SK-N-SH (cell line): ENCODE measurements around the gene ALDOB. TPM values are rescaled to one million over a fixed set of nuclear protein-coding genes. Genes with fewer than 3 reads are reported as not detected.

Experiments used
- CTCF ChIA-PET: fragments of 300-600, 350-600 bp; formaldehyde crosslinking; extraction: SDS; loops from one replicate; lab custom pipeline; 2021; lab: Yijun Ruan, JAX
- POLR2A ChIA-PET: fragments of 350-600 bp; sonication (Branson Sonifier 250); formaldehyde crosslinking; extraction: SDS; loops from one replicate; lab custom pipeline; 2020; ENCODE audit warnings: antibody characterized with exemption, inconsistent platforms; lab: Yijun Ruan, JAX
- DNase-seq: peaks from one replicate; pipeline ENCODE4 v3.0.0; 2012
- H2AFZ ChIP-seq: fragments of 200-600 bp; sonication (generic); 2 replicates; pipeline ENCODE4 v1.8.1; 2016; ENCODE audit warnings: antibody characterized with exemption, mild to moderate bottlenecking, low read depth
- H3F3A ChIP-seq: fragments of 200-600 bp; sonication (generic); replicated peaks from 2 replicates; pipeline ENCODE3; 2016; ENCODE audit warnings: antibody characterized with exemption, mild to moderate bottlenecking; ENCODE audit not compliant: insufficient read depth
- H3K27ac ChIP-seq, 2 experiments: fragments of 200-500 bp in 1 of 2; fragments of 200-600 bp in 1 of 2; sonication (Bioruptor generic) in 1 of 2; sonication (generic), shearing (Covaris generic) in 1 of 2; 2 replicates each; pipeline versions ENCODE4 v1.5.1 to v1.6.1; 2014 to 2016; ENCODE audit warnings: low read depth in 2 of 2, inconsistent platforms in 1 of 2, low read length in 1 of 2, mild to moderate bottlenecking in 1 of 2, mixed read lengths in 1 of 2
- H3K27me3 ChIP-seq: fragments of 200-600 bp; sonication (generic), shearing (Covaris generic); 2 replicates; pipeline ENCODE4 v1.6.1; 2016; ENCODE audit warnings: mixed run types; ENCODE audit not compliant: insufficient read depth
- H3K36me3 ChIP-seq, 2 experiments: fragments of 200-500 bp in 1 of 2; fragments of 200-600 bp in 1 of 2; sonication (Bioruptor generic) in 1 of 2; sonication (generic) in 1 of 2; replicated peaks in 1 of 2; 2 replicates each; pipeline versions ENCODE3 to v1.5.1; 2014 to 2016; ENCODE audit warnings: low read length in 1 of 2, mild to moderate bottlenecking in 1 of 2; ENCODE audit not compliant: insufficient read depth in 2 of 2, control insufficient read depth in 1 of 2
- H3K4me1 ChIP-seq, 2 experiments: fragments of 200-500 bp in 1 of 2; fragments of 200-600 bp in 1 of 2; sonication (Bioruptor generic) in 1 of 2; sonication (generic), shearing (Covaris generic) in 1 of 2; 2 replicates each; pipeline versions ENCODE4 v1.5.1 to v1.6.1; 2014 to 2016; ENCODE audit warnings: low read depth in 1 of 2, low read length in 1 of 2, mixed run types in 1 of 2; ENCODE audit not compliant: insufficient read depth in 2 of 2, control insufficient read depth in 1 of 2
- H3K4me2 ChIP-seq: fragments of 200-600 bp; sonication (generic), shearing (Covaris generic); 2 replicates; pipeline ENCODE4 v1.6.1; 2017; ENCODE audit warnings: mixed run types
- H3K4me3 ChIP-seq, 2 experiments: fragments of 200-500 bp in 1 of 2; fragments of 200-600 bp in 1 of 2; sonication (Bioruptor generic) in 1 of 2; sonication (generic), shearing (Covaris generic) in 1 of 2; 2 replicates each; pipeline versions ENCODE4 v1.5.1 to v1.8.1; 2014 to 2016; ENCODE audit warnings: low read depth in 2 of 2, inconsistent platforms in 1 of 2, low read length in 1 of 2, mild to moderate bottlenecking in 1 of 2, mixed read lengths in 1 of 2, moderate library complexity in 1 of 2
- H3K79me2 ChIP-seq: fragments of 200-600 bp; sonication (generic); 2 replicates; pipeline ENCODE4 v1.8.1; 2017; ENCODE audit warnings: mild to moderate bottlenecking; ENCODE audit not compliant: insufficient read depth
- H3K9ac ChIP-seq: fragments of 200-600 bp; sonication (generic); 2 replicates; pipeline ENCODE4 v1.6.1; 2017; ENCODE audit warnings: mixed run types
- H3K9me2 ChIP-seq: fragments of 200-600 bp; sonication (generic); 2 replicates; pipeline ENCODE4 v1.6.1; 2017; ENCODE audit warnings: mixed run types
- H3K9me3 ChIP-seq: fragments of 200-600 bp; sonication (generic); 2 replicates; pipeline ENCODE4 v1.6.1; 2017; ENCODE audit warnings: mixed run types, mild to moderate bottlenecking, moderate library complexity
- H4K20me1 ChIP-seq: fragments of 200-600 bp; sonication (generic); 2 replicates; pipeline ENCODE4 v1.6.1; 2017; ENCODE audit warnings: mild to moderate bottlenecking, mixed run types; ENCODE audit not compliant: insufficient read depth
- EP300 ChIP-seq, 2 experiments: IDR thresholded peaks; 2 replicates each; pipeline versions ENCODE4 v1.4.0 to v1.6.1; 2012; ENCODE audit warnings: borderline replicate concordance in 1 of 2, low read depth in 1 of 2, low read length in 1 of 2
- FOXJ3 ChIP-seq: sonication (generic); formaldehyde crosslinking; IDR thresholded peaks from 2 replicates; pipeline ENCODE4 v1.5.1; 2020; ENCODE audit warnings: mild to moderate bottlenecking, missing genetic modification reagents
- FOXM1 ChIP-seq: IDR thresholded peaks from 2 replicates; pipeline ENCODE4 v1.4.0; 2012; ENCODE audit warnings: low read depth, mild to moderate bottlenecking
- GABPA ChIP-seq: IDR thresholded peaks from 2 replicates; pipeline ENCODE4 v1.4.0; 2012; ENCODE audit warnings: low read depth, mild to moderate bottlenecking
- GATA2 ChIP-seq: sonication (generic); formaldehyde crosslinking; IDR thresholded peaks from 2 replicates; pipeline ENCODE4 v1.5.0; 2020; ENCODE audit warnings: mild to moderate bottlenecking, missing genetic modification reagents
- MAX ChIP-seq: IDR thresholded peaks from 2 replicates; pipeline ENCODE4 v1.4.0; 2012; ENCODE audit warnings: low read depth
- MXI1 ChIP-seq: IDR thresholded peaks from 2 replicates; pipeline ENCODE4 v1.6.1; 2012; ENCODE audit warnings: mild to moderate bottlenecking, low read depth, low read length, improper control_type of control experiment
- NFIC ChIP-seq: IDR thresholded peaks from 2 replicates; pipeline ENCODE4 v1.4.0; 2012; ENCODE audit warnings: borderline replicate concordance
- RXRA ChIP-seq: IDR thresholded peaks from 2 replicates; pipeline ENCODE4 v1.4.0; 2012; ENCODE audit warnings: low read depth, mild to moderate bottlenecking, borderline replicate concordance
- TAF1 ChIP-seq: IDR thresholded peaks from 2 replicates; pipeline ENCODE4 v1.6.1; 2012; ENCODE audit warnings: low read depth, mild to moderate bottlenecking, low read length, moderate library complexity, borderline replicate concordance
- TCF12 ChIP-seq: IDR thresholded peaks from 2 replicates; pipeline ENCODE4 v1.4.0; 2012
- TEAD4 ChIP-seq: IDR thresholded peaks from 2 replicates; pipeline ENCODE4 v1.4.0; 2012; ENCODE audit warnings: mild to moderate bottlenecking, borderline replicate concordance; ENCODE audit not compliant: insufficient read depth
- USF2 ChIP-seq: fragments of 150-350 bp; IDR thresholded peaks from 2 replicates; pipeline ENCODE4 v1.6.1; 2017; ENCODE audit warnings: antibody characterized with exemption, low read length, low read depth, borderline replicate concordance
- YY1 ChIP-seq: IDR thresholded peaks from 2 replicates; pipeline ENCODE4 v1.4.0; 2012; ENCODE audit warnings: low read depth, mild to moderate bottlenecking
- ZBTB33 ChIP-seq: IDR thresholded peaks from 2 replicates; pipeline ENCODE4 v1.4.0; 2012; ENCODE audit warnings: low read depth, borderline replicate concordance
- polyA plus RNA-seq, 3 experiments: library from polyadenylated mRNA; depleted of rRNA; stranded (reverse); fragments of >200 nt; gene quantifications; 2 replicates each; pipeline ENCODE4 v1.2.3, GENCODE V29; 2012
- TF ChIP-seq, protein P1 (sequence below): fragments of 150-350 bp; IDR thresholded peaks from 2 replicates; pipeline ENCODE4 v1.6.1; 2016; ENCODE audit warnings: mild to moderate bottlenecking, low read depth, low read length
- TF ChIP-seq, protein P2 (sequence below): IDR thresholded peaks from 2 replicates; pipeline ENCODE4; 2012

Gene ALDOB
- polyA plus RNA-seq, 1 of the 3 experiments (the other 2 are of a cell fraction), result not detected

GRCh38 chr9:101415578-101415977 is 20.0 kb downstream of the ALDOB start:
- Histone ChIP-seq H3K9ac (no peak overlapping the region), H2AFZ (no peak overlapping the region), H3F3A (peaks cover 6% of the 10 kb centered on the region), H3K79me2 (no peaks in the 10 kb centered on the region), H3K27me3 (no peaks in the 10 kb centered on the region), H3K27ac (no peak overlapping the region), H3K9me3 (peaks cover 13% of the 10 kb centered on the region; the same call in 1 of the 2 replicates), H3K4me1 (no peaks in the 10 kb centered on the region), H3K9me2 (no peaks in the 10 kb centered on the region), H3K36me3 (peaks cover 0 to 4% of the 10 kb centered on the region in 2 experiments), H4K20me1 (no peaks in the 10 kb centered on the region), H3K4me3 (no peak overlapping the region), H3K4me2 (no peak overlapping the region)
- no peak for DNase-seq
- POLR2A ChIA-PET, result no interaction called here
- CTCF ChIA-PET, result interaction anchor here (1.4 kb wide), 1 partner anchor 33 kb away, joined by 3 read pairs; no protein-coding TSS in a partner anchor
- TF ChIP-seq FOXM1 (no peak), ZBTB33 (no peak), TEAD4 (no peak), NFIC (no peak), YY1 (no peak), MAX (no peak), GABPA (no peak), TAF1 (no peak), RXRA (no peak), USF2 (no peak), FOXJ3 (CRISPR knock-in tag) (no peak), EP300 (IDR thresholded peaks at IDR 0.05; ENCODE audit: borderline replicate concordance in 1 of 2, low read depth in 1 of 2, low read length in 1 of 2) (no peak), MXI1 (no peak), GATA2 (CRISPR knock-in tag) (no peak), TCF12 (no peak)
- TF ChIP-seq, protein P1, sequence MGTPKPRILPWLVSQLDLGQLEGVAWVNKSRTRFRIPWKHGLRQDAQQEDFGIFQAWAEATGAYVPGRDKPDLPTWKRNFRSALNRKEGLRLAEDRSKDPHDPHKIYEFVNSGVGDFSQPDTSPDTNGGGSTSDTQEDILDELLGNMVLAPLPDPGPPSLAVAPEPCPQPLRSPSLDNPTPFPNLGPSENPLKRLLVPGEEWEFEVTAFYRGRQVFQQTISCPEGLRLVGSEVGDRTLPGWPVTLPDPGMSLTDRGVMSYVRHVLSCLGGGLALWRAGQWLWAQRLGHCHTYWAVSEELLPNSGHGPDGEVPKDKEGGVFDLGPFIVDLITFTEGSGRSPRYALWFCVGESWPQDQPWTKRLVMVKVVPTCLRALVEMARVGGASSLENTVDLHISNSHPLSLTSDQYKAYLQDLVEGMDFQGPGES, result no peak
- TF ChIP-seq, protein P2, sequence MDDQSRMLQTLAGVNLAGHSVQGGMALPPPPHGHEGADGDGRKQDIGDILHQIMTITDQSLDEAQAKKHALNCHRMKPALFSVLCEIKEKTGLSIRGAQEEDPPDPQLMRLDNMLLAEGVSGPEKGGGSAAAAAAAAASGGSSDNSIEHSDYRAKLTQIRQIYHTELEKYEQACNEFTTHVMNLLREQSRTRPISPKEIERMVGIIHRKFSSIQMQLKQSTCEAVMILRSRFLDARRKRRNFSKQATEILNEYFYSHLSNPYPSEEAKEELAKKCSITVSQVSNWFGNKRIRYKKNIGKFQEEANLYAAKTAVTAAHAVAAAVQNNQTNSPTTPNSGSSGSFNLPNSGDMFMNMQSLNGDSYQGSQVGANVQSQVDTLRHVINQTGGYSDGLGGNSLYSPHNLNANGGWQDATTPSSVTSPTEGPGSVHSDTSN, result no peak
